Measurements from ENCODE around the gene CSAD.

Gene CSAD

GRCh38 chr12:53198486-53199110 is 17.9 kb upstream of the CSAD start:
- TF ChIP-seq, protein P1, sequence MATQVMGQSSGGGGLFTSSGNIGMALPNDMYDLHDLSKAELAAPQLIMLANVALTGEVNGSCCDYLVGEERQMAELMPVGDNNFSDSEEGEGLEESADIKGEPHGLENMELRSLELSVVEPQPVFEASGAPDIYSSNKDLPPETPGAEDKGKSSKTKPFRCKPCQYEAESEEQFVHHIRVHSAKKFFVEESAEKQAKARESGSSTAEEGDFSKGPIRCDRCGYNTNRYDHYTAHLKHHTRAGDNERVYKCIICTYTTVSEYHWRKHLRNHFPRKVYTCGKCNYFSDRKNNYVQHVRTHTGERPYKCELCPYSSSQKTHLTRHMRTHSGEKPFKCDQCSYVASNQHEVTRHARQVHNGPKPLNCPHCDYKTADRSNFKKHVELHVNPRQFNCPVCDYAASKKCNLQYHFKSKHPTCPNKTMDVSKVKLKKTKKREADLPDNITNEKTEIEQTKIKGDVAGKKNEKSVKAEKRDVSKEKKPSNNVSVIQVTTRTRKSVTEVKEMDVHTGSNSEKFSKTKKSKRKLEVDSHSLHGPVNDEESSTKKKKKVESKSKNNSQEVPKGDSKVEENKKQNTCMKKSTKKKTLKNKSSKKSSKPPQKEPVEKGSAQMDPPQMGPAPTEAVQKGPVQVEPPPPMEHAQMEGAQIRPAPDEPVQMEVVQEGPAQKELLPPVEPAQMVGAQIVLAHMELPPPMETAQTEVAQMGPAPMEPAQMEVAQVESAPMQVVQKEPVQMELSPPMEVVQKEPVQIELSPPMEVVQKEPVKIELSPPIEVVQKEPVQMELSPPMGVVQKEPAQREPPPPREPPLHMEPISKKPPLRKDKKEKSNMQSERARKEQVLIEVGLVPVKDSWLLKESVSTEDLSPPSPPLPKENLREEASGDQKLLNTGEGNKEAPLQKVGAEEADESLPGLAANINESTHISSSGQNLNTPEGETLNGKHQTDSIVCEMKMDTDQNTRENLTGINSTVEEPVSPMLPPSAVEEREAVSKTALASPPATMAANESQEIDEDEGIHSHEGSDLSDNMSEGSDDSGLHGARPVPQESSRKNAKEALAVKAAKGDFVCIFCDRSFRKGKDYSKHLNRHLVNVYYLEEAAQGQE (IDR thresholded peaks at IDR 0.05; ENCODE audit: insufficient read depth in 1 of 2, low read depth in 2 of 2, low read length in 2 of 2), result no peak
- TF ChIP-seq POLR2AphosphoS5 (IDR thresholded peaks at IDR 0.05; ENCODE audit: low read depth, low read length), result no peak

DNA sequence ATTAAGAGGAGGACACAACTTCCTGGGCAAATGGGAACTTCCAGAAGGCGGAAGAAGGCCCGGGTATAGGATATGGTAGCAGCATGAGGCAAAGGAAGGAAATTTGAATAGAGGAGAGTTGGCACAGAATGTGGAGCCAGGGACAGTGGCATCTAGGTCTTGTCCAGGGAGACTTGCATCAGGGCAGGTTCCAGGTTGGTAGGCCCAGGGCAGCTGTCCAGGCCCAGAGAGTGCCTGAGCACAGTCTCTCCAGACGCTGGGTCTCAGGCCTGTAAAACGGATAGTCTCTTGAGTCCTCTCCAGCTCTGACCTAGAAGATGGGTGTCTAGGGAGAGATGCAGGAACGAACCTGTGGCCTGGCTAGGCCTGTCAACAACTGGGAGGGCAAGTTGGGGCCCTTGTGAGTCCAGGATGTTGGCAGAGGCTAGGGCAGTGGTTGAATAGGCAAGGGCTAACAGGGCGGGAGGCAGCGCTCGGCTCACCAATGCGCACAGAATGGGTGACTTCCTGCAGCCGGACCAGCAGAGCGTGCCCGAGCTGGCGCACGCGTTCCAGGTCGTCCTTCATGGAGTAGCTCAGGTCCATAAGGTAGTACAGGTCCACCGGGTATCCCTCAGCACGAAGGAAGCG is 16.4 kb upstream of the CSAD start:
- TF ChIP-seq TAF1 (IDR thresholded peaks at IDR 0.05; ENCODE audit: borderline replicate concordance, insufficient read depth, low read length) (no peak), FOXP2 (optimal IDR thresholded peaks at IDR 0.05; ENCODE audit: borderline replicate concordance, extremely low read depth, extremely low read length, insufficient read depth) (no peak), POLR2AphosphoS5 (IDR thresholded peaks at IDR 0.05; ENCODE audit: low read depth, low read length) (no peak), SIN3A (IDR thresholded peaks at IDR 0.05; ENCODE audit: borderline replicate concordance, insufficient read depth, low read length) (no peak)
- TF ChIP-seq, protein P1 (IDR thresholded peaks at IDR 0.05; ENCODE audit: insufficient read depth in 1 of 2, low read depth in 2 of 2, low read length in 2 of 2), result no peak

DNA sequence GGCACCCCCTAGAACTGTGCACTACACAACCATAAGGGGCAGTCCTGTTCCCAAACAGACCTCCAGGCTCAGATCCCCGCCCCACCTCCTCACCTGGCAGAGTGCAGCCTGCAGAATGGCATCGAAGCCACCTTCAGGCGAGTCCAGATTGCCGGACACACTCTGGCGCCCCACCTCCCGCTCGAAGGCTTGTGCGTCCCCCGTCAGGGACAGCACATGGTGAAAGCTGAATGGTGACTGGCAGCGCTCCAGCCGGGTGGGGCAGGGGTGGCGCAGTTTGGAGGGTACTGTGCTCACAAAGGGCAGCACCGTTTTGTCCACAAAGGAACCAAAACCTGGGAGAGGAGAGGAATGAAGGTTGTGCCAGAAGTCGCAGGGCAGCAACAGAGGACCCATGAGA is 15.8 kb upstream of the CSAD start:
- no peak for TF ChIP-seq SIN3A (IDR thresholded peaks at IDR 0.05; ENCODE audit: borderline replicate concordance, insufficient read depth, low read length)
- TF ChIP-seq POLR2AphosphoS5 (IDR thresholded peaks at IDR 0.05; ENCODE audit: low read depth, low read length), result no peak
- TF ChIP-seq TAF1 (IDR thresholded peaks at IDR 0.05; ENCODE audit: borderline replicate concordance, insufficient read depth, low read length), result no peak
- TF ChIP-seq, protein P1 (IDR thresholded peaks at IDR 0.05; ENCODE audit: insufficient read depth in 1 of 2, low read depth in 2 of 2, low read length in 2 of 2), result no peak
- no peak for TF ChIP-seq FOXP2 (optimal IDR thresholded peaks at IDR 0.05; ENCODE audit: borderline replicate concordance, extremely low read depth, extremely low read length, insufficient read depth)

DNA sequence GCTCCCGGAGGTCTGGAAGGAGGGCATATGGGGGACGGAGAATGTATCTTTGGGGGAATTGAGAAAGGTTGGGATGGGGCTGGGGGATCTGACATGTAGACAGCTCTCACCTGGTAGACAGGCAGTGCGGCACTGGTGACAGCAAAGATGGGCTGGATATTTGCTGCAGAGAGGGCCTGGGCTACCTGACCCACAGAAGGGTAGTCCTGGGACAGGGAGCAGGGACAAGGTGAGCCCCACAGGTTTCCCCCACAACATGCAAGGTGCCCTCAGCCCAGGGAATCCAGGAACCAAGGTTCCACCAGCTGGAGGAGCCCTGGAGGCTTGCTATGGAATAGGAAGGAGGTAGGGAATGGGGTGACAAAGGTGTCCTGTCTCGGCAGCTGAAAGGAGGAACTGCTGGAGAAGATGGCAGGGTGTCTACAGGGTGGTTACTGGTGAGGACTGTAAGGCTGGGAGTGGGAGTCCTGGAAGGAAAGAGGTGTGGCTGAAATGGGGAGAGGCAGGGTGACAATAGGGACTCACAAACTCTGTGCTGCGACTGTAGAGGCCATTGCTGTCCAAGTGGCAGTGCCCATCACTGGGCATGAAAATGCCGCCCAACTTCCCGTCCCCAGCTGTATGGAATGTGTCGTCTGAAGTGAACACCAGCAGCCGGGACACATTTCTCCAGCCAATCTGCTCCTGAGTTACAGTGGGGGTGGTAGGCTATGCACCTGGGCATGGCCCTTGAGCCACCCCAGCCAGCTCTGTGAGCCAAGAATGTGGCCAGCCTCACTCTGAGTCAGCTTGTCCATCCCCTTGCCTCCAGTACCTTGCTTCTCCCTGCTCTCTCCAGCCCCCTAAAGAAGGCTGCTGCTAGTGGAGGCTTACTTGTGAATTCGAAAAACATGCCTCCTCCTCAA is 15.0 kb upstream of the CSAD start:
- no peak for TF ChIP-seq TAF1 (IDR thresholded peaks at IDR 0.05; ENCODE audit: borderline replicate concordance, insufficient read depth, low read length)
- TF ChIP-seq SIN3A (IDR thresholded peaks at IDR 0.05; ENCODE audit: borderline replicate concordance, insufficient read depth, low read length), result no peak
- TF ChIP-seq, protein P1 (IDR thresholded peaks at IDR 0.05; ENCODE audit: insufficient read depth in 1 of 2, low read depth in 2 of 2, low read length in 2 of 2), result no peak
- no peak for TF ChIP-seq FOXP2 (optimal IDR thresholded peaks at IDR 0.05; ENCODE audit: borderline replicate concordance, extremely low read depth, extremely low read length, insufficient read depth)
- no peak for TF ChIP-seq POLR2AphosphoS5 (IDR thresholded peaks at IDR 0.05; ENCODE audit: low read depth, low read length)

Data from PFSK-1 (cell line).